ENCODE results near the gene RPL3.

The RPL3 gene

GRCh38 chr22:39319284-39320022 lies at the start of gene RPL3:
Gene RPL3 (minus strand): TSS chr22:39319623. CDS start chr22:39319597, 26 bp downstream.
- no peak for TF ChIP-seq CTCF (IDR thresholded peaks at IDR 0.05)
- peak; percentile 95 to 97 for DNase-seq
- peak within 1 kb of the TSS; percentile 97 to 99 for H3K27ac ChIP-seq
- no peaks in the 10 kb centered on the region for H3K9me3 ChIP-seq
- peaks cover 37 to 38% (median 38%) of the 10 kb centered on the region in 3 donors for H3K36me3 ChIP-seq
- H3K4me3 ChIP-seq = peak within 1 kb of the TSS; percentile 55 to 67
- H3K27me3 ChIP-seq = no peaks in the 10 kb centered on the region
- intact Hi-C loops (cut with DNase I; ENCODE audit: low total_unique reads) = loop anchor here (5.0 kb wide), 1 partner anchor 208 kb away; no protein-coding TSS in a partner anchor
- peaks cover 0 to 50% (median 32%) of the 10 kb centered on the region in 4 donors for H3K4me1 ChIP-seq

- Histone ChIP-seq H3K9me3 (no peaks in the 10 kb centered on the region), H3K4me1 (no peaks in the 10 kb centered on the region), H3K4me3 (no peak overlapping the region), H3K27ac (no peak overlapping the region), H3K36me3 (no peaks in the 10 kb centered on the region), H3K27me3 (no peaks in the 10 kb centered on the region)
- DNase-seq = no peak
- intact Hi-C loops (cut with DNase I; ENCODE audit: low total_unique reads) = no loop called here
- TF ChIP-seq CTCF (IDR thresholded peaks at IDR 0.05) = no peak
Measured at GRCh38 chr22:39369186-39369585, 49.8 kb upstream of the RPL3 start.

- Histone ChIP-seq H3K36me3 (no peaks in the 10 kb centered on the region), H3K4me1 (peaks cover 0 to 4% (median 0%) of the 10 kb centered on the region in 4 donors), H3K9me3 (no peaks in the 10 kb centered on the region), H3K4me3 (no peak overlapping the region), H3K27me3 (no peaks in the 10 kb centered on the region), H3K27ac (no peak overlapping the region)
- no peak for TF ChIP-seq CTCF (IDR thresholded peaks at IDR 0.05)
- DNase-seq = no peak
- intact Hi-C loops (cut with DNase I; ENCODE audit: low total_unique reads) = no loop called here
Measured at GRCh38 chr22:39368461-39368911, 49.1 kb upstream of the RPL3 start.

GRCh38 chr22:39367035-39367434 lies 47.6 kb upstream of the RPL3 start:
- peaks cover 0 to 3% of the 10 kb centered on the region in 2 donors for H3K27me3 ChIP-seq
- no peaks in the 10 kb centered on the region for H3K9me3 ChIP-seq
- no peak for TF ChIP-seq CTCF (IDR thresholded peaks at IDR 0.05)
- intact Hi-C loops (cut with DNase I; ENCODE audit: low total_unique reads) = no loop called here
- H3K36me3 ChIP-seq = no peaks in the 10 kb centered on the region
- no peak overlapping the region for H3K4me3 ChIP-seq
- no peak overlapping the region for H3K27ac ChIP-seq
- peaks cover 0 to 7% (median 0%) of the 10 kb centered on the region in 4 donors for H3K4me1 ChIP-seq
- DNase-seq = no peak

- H3K9me3 ChIP-seq = no peaks in the 10 kb centered on the region
- intact Hi-C loops (cut with DNase I; ENCODE audit: low total_unique reads) = no loop called here
- peaks cover 0 to 3% of the 10 kb centered on the region in 2 donors for H3K27me3 ChIP-seq
- no peak for TF ChIP-seq CTCF (IDR thresholded peaks at IDR 0.05)
- H3K4me3 ChIP-seq = no peak overlapping the region
- H3K36me3 ChIP-seq = no peaks in the 10 kb centered on the region
- H3K27ac ChIP-seq = no peak overlapping the region
- no peak for DNase-seq
- H3K4me1 ChIP-seq = peaks cover 0 to 11% (median 0%) of the 10 kb centered on the region in 4 donors
Measured at GRCh38 chr22:39365492-39365780, 46.0 kb upstream of the RPL3 start.
